Inflammatory macrophage (primary cell): ENCODE measurements around the gene FAM83G.

Source experiments
- DNase-seq, 2 donors: peaks; one replicate each; pipeline ENCODE4 v3.0.0-alpha.2; 2020 to 2022

Gene FAM83G

DNA sequence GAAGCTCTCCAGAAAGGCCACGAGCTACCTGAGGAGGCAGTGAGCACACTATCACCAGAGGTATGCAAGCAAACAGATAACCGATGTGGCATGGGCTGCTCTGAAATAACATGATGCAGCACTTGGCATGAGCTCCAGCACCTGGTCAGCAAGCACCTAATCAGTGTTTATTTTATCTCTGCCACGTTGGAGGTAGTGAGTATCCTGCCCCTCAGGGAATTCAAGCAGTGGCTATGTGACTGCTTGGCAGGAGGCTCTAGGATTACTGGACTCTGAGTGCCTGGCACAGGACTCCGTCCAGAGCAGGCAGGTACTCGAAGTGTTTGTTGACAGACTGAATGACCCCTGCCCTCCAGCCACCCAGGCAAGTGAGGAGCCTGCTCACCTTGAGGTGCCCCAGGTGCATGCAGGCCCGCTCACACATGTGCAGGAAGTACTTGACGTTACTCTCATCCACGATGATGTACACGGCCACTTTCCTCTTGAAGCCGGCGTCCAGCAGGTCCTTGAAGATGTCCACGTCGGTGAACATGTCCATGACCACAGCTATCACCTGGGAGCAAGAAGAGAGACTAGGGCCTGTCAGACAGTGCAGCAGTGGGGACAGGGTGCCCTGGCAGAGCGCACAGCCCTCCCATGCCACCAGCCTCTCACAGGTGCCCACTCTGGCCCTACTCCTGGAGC is 16.6 kb downstream of the FAM83G start:
- no peak for DNase-seq

- no peak for DNase-seq
Measured at GRCh38 chr17:18987230-18987610, 17.3 kb downstream of the FAM83G start.

GRCh38 chr17:18986541-18987229 is 17.9 kb downstream of the FAM83G start:
- no peak for DNase-seq

DNA sequence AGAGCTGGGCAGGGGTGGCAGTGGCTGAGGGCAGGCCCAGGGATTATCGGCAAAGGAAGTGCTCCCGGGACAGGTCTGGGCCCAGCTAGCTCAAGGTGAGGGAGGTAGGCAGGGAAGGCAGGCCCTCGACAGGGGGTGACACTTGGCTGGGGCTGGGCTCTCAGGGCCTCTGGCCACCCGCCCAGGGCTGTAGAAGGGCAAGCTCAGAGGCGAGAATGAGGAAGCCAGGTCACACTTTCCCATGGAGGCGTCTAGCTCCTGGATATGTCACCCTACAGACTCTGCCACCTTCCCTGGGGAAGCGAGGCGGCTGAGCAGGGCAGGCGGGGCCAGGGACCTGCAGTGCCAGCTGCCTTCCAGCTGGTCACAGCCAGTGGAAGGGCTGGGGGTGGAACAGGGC is 19.1 kb downstream of the FAM83G start:
- no peak for DNase-seq

DNA sequence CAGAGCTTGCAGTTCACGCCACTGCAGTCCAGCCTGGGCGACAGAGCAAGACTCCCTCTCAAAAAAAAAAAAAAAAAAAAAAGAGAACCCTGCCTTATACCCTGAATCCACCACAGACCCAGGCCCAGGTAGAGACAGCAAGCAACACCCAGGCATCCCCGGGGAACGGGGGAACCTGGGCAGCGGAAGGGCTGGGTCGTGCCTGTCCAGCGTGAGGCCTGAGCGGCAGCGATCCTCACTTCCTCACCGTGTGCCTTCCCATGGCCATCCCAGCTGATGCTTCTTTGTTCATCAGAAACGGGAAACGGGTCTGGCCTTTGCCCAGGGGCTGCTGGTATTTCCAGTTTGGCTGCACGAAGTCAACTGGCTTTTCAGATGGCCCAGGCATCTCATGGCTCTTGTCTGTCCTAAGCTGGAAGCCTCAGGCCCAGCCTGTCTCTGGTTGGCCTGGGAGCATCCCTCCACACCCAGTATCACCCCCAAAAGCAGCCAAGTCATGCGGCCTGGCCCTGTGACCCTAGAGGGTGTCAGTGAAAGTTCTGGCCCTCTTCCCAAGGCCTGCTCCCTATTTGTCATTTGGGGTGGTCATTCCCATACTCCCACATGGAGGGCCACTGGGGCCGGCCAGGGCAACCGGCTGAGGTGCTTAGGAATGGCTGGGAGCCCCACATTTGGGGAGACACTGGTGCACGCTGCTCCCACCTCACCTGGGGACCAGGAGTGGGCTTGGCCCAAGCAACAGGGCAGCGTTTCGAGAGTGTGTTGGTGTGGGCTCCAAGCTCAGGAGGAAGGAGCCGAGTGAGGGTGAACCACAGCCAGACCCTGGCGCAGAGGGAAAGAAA is 20.1 kb downstream of the FAM83G start:
- DNase-seq, result no peak

DNA sequence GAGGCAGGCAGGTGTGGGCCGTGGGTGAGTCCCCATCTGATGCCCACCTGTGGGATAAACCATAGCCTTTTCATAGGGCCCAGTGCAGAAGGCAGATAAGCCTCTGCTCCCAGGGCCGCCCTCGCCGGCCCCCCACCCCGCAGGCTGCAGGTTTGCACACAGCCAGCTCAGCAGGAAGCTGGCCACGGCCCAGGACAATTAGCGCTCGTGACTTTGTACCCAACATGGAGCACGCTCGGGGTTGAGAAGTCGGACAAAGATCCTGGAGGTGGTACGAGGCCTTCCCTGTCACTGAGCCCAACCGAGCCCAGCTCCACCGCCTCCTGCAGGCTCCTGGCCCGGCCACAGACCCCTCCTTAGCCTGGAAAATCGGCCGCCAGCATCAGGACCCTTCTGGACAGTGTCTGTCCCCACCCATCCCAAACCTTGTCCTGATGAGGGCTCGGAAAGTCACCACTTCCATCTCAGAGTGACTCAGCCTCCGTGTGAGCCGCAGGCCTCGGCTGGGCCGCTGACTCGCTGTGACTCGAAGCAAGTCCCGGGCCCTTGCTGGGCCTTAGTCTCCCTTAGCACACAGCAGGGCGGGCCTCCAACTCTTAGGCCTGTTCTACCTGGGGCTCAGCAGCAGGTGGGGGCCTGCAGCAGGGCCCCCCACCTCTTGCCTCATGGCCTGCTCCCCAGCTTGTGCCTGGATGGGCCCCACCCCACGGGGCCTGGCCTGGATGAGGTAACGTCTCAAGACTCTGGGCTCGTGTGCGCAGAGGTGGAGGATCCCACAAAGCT is 22.7 kb downstream of the FAM83G start:
- peak in 1 of 2 donors; percentile 30 for DNase-seq

- no peak for DNase-seq
Measured at GRCh38 chr17:18981335-18981641, 23.3 kb downstream of the FAM83G start.

DNA sequence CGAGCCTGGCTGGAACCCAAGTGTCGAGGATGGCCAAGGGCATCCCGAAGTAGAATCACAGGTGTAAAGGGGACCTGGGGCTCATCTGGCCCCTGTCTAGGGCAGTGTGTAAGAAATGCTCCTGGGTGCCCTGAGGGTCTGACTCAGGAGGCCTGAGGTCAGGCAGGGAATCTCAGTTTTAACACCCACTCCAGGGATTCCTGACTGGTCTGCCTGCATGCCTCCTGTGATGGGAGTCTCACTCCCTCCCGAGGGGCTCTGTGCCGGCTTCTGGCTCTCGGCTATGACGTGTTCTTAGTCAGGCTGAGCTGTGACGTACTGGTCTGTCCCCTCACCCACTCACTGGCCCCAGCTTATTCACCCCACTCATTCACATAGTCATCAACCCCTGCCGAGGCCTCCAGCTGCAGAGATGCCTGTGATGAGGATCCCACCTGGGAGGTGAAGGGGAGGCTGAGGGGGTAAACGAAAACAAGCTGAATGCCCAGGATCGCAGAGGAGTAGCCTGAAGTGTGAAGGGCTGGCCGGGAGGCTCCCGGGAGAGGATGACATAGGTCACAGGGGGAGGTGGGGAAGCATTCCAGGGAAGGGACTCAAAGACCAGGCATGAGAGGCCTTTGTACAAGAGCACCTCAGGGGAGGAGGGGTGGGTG is 23.8 kb downstream of the FAM83G start:
- no peak for DNase-seq

- DNase-seq, result no peak
Measured at GRCh38 chr17:18978655-18979054, 25.9 kb downstream of the FAM83G start.

- no peak for DNase-seq
Measured at GRCh38 chr17:18978050-18978449, 26.5 kb downstream of the FAM83G start.

- DNase-seq, result no peak
Measured at GRCh38 chr17:18977646-18978045, 26.9 kb downstream of the FAM83G start.

GRCh38 chr17:18977021-18977420 is 27.5 kb downstream of the FAM83G start:
- DNase-seq, result no peak

DNA sequence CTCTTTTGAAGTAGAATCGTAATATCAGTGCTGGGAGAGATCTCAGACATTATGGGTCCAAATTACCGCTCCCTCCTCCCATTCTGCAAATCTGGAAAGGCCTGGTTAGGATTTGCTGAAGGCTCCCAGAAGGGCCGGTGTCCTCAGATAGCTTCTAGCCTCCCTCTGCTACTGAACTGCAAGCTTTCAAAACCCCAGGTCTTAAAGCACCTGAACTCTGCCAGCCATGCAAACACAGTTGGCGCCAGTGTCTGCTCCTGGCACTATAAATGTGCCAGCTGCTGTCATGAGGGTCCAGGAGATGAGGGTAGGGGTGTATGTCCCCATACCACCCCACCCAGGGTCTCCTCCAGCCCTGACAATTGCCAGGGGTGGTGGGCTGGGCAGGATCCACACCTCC is 28.4 kb downstream of the FAM83G start:
- DNase-seq, result no peak

- DNase-seq, result no peak
Measured at GRCh38 chr17:18975597-18975996, 29.0 kb downstream of the FAM83G start.

DNA sequence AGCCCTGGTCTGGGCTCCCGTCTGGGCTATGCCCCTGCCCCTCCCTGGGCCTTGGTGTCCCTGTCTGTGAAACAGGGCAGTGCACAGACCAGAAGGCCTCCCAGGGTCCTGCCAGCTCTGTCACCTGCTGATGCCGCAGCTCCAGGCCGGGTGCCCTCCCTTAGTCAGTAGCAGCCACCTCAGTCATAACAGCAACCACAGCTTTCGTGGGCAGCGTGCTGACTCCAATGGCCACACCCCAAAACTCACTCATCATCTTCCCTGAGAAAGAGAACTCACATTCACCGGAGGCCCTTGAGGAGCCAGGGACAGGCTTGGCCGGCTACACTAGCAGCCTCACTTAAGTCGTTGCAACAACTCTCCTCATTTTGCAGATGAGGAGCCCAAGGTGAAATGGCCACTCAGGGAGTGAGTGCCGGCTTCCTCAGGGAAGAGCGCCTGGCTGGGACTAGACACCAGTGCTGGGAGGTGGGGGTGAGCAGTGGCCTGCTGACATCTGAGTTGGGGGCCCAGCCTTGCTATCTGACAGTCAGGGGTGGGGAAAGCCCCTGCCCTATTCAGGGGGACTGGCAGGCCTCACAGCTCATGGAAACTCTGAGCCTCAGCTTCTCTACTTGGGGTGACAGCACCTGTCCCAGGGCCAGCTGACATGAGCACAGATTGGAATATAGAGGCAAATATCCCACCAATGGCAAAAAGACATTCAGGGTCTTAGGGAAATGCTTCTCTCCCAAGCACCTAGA is 30.0 kb downstream of the FAM83G start:
- no peak for DNase-seq

- no peak for DNase-seq
Measured at GRCh38 chr17:18971801-18972200, 32.8 kb downstream of the FAM83G start.

- DNase-seq, result no peak
Measured at GRCh38 chr17:18970582-18971480, 33.7 kb downstream of the FAM83G start.

GRCh38 chr17:18968945-18969887 is 35.3 kb downstream of the FAM83G start:
- DNase-seq, result peak; percentile 8 to 13

- no peak for DNase-seq
Measured at GRCh38 chr17:18968345-18968744, 36.2 kb downstream of the FAM83G start.
